GM18907 (cell line): ENCODE data around the gene EPAS1.

ENCODE experiments used
- ATAC-seq: cut with Tn5 transposase; IDR thresholded peaks from one replicate; pipeline ENCODE4 v1.9.1; 2021; ENCODE audit warnings: mild to moderate bottlenecking, moderate library complexity; ENCODE audit not compliant: unreplicated experiment

EPAS1 gene

GRCh38 chr2:46300406-46300832 lies 3.2 kb downstream of the EPAS1 start:
- ATAC-seq, result no peak

- no peak for ATAC-seq
Measured at GRCh38 chr2:46302005-46302695, 4.9 kb downstream of the EPAS1 start.

GRCh38 chr2:46303233-46303632 lies 6.0 kb downstream of the EPAS1 start:
- ATAC-seq, result no peak

- ATAC-seq, result no peak
Measured at GRCh38 chr2:46303822-46304221, 6.6 kb downstream of the EPAS1 start.

- no peak for ATAC-seq
Measured at GRCh38 chr2:46304635-46305034, 7.4 kb downstream of the EPAS1 start.

GRCh38 chr2:46305187-46305586 lies 8.0 kb downstream of the EPAS1 start:
- no peak for ATAC-seq

- ATAC-seq, result no peak
Measured at GRCh38 chr2:46305767-46306166, 8.6 kb downstream of the EPAS1 start.

- ATAC-seq, result no peak
Measured at GRCh38 chr2:46306330-46306751, 9.1 kb downstream of the EPAS1 start.

- no peak for ATAC-seq
Measured at GRCh38 chr2:46306988-46307655, 9.9 kb downstream of the EPAS1 start.

GRCh38 chr2:46308081-46308480 lies 10.9 kb downstream of the EPAS1 start:
- ATAC-seq, result no peak

- ATAC-seq, result no peak
Measured at GRCh38 chr2:46308629-46309028, 11.4 kb downstream of the EPAS1 start.

GRCh38 chr2:46309052-46309953 lies 12.1 kb downstream of the EPAS1 start:
- ATAC-seq, result no peak

GRCh38 chr2:46310446-46310845 lies 13.2 kb downstream of the EPAS1 start:
- ATAC-seq, result no peak

GRCh38 chr2:46311651-46312223 lies 14.5 kb downstream of the EPAS1 start:
- ATAC-seq, result no peak

GRCh38 chr2:46313063-46313462 lies 15.9 kb downstream of the EPAS1 start:
- no peak for ATAC-seq

GRCh38 chr2:46314065-46314835 lies 17.0 kb downstream of the EPAS1 start:
- no peak for ATAC-seq

- no peak for ATAC-seq
Measured at GRCh38 chr2:46315103-46315890, 18.1 kb downstream of the EPAS1 start.

- ATAC-seq, result no peak
Measured at GRCh38 chr2:46317094-46317486, 19.9 kb downstream of the EPAS1 start.

GRCh38 chr2:46318579-46319460 lies 21.6 kb downstream of the EPAS1 start:
- no peak for ATAC-seq
